NAMALWA (cell line): ENCODE measurements around the gene MTARC1.

ENCODE experiments used
- DNase-seq: peaks from one replicate; pipeline ENCODE4 v3.0.0-alpha.2; 2015; ENCODE audit warnings: low spot score

Gene MTARC1

DNA sequence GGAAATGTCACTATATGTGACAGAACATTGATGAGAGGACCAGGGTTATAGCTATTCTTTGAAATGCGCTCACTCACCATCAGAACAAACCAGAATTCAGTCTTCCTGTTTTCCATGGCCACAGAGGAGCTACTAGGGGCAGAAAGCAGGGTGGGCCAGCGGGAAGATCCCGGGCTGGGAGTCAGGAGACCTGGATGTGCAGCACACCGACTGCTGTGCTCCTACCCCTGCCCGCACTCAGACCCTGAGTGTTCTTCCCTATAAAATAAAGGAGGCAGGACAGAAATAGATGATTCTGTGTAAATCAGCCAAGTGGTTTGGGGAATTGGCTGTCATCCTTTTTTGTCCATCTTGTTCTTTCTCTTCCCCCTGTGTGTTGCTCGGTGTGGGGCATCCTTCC lies 21.0 kb downstream of the MTARC1 start:
- no peak for DNase-seq

DNA sequence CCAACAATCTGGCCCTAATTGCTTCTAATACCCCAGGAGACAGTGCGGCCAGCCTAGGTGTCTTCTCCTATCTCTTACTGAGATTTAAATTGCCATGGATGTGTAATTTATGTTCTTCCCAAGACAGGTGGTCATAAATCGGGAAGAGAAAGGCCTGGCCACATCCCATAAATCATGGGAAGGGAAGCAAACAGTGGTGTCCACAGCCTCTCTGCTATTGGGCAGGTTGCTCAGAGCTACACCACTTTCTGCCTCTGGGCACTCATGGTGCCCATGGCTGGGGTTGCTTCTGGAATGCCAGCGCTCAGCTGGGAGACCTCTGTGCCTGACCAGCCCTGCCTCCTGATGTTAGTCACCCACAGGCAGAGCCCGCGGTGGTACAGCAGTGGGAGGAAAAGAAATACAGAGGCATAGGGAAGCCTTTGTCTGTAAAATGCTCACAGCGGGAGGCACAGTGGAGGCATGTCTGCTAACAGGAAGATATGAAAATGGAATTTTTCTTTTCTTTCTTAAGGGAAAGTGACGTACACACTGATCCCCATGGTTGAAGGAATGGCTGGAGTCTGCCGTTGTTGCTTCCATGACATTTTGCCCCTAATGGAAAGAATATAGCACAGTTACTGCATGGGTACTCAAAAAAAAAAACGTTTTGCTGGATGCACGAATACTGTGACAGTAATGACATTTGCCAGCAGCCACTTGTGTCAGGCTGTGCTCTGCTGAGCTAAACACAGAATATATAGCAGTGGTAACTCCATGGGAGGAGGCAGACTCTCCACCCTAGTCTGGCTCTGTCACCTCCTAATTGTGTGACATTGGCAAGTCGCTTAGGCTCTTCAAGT lies 21.9 kb downstream of the MTARC1 start:
- no peak for DNase-seq

DNA sequence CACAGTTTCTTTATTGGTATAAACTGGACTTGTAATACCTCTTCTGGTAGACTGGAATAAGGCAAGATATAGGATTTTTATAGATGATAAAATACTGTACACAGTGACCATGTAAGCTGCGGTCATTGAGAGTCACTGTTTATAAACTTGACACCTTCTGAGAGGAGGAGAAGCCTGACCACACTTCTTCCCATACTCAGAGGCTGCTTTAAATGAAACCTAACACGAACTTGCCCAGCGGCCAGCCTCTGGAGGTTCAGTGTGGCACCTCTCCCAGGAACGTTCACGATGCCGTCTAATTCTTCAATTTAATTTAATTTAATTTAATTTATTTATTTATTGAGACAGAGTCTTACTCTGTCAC lies 22.5 kb downstream of the MTARC1 start:
- no peak for DNase-seq

DNA sequence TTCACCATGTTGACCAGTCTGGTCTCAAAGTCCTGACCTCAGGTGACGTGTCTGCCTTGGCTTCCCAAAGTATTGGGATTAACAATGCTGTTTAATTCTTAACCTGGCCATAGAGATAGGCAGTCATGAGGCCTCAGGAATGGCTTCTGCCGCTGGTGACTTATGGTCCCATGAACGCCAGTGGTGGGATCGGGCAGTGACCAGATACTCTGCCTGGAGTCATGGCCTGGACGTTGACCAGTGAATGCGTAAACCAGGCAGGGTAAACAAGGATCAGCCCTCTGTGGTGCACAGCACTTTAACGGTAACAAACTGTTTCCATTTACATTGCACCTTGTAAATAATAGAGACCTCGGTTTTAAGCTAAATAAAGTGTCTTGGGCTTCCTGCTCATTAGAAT lies 23.0 kb downstream of the MTARC1 start:
- DNase-seq: no peak

DNA sequence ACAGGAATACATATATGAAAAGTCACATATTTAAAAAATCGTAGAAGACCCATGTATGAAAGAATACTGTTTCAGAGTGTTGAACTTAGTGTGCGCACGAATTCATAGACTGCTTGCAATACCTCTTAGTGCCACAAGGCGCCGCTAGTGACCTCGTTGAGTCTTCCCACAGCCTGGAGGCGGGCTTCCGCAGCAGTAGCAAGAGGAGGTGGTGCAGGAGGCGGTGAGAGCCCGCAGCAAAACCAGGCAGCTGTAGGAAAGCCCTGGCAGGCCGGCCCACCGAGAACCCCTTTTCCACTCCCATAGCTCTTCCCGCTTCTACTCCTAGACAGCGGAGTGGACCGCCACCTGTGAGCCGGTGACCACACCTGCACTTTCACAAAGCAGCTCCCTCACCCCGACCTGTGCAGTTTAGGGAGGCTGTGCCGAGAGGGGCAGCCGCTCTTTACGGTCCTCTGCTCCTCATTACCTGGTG lies 23.5 kb downstream of the MTARC1 start:
- DNase-seq: peak; percentile 83

DNA sequence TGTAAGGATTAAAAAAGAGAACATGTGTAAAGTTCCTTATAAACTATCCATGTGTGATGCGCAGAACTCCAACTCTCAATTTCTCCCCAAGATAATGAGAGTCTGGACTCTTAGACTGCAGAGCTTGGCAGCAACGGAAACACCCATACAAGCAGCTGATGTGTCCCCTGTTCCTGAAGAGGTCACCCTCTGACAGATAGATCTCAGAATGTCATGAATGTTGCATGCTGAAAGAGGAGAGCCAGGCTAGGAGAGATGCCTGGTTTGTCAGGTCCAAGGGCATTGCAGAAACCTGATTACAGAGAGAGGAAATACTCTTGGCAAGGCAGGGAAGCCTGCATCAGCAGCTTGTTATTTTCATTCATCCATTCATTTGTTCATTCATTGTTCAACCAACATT lies 24.2 kb downstream of the MTARC1 start:
- no peak for DNase-seq

DNA sequence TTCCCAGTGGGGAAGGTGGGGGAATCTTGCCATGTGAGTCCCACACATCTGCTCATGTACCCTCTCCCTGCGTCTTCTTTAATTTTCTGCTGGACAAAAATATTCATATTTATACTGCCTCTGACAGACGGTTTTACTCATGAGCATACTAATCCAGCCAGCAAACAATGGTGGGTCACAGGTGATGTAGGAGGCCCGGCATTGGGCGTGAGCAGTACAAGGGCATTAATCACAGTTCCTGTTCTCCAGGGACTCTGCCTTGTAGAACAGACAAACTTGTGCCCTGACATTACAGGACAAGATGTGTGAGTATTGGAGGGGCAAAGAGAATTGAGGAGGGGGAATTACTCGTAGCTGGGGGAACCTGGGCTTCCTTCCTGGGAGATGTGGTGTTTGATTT lies 25.0 kb downstream of the MTARC1 start:
- no peak for DNase-seq

DNA sequence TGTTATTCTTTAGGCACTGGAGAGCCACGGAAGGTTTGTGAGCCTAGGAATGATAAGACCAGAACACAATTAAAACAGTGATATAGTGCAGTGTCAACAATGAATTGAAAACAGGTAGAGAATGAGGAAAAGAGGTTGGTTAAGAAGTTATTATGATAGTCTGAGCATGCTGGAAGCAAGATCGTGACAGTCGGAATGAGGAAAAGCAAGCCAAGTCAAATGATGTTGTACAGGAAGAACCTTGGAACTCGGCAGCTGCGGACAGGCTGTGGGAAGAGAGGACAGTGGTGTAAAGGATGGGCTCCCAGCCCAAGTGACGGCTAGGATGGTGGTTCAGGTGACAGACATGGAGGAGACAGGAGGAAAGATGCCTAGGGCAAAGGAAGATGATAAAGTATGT lies 25.6 kb downstream of the MTARC1 start:
- no peak for DNase-seq

DNA sequence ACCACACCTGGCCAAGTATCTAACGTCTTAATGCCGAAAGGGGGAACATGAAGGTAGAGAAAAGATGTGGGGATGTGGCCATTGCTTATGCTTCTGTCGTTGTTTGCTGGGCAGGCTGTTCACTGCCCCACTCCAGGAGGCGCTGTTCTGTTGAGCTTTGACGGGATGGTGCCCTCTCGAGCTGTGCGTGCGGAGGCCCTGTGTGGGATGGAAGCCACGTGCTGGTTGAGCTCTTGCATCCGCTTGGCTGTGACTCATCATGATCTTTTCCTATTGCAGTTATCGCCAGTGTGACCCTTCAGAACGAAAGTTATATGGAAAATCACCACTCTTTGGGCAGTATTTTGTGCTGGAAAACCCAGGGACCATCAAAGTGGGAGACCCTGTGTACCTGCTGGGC lies 26.3 kb downstream of the MTARC1 start:
- DNase-seq: no peak

DNA sequence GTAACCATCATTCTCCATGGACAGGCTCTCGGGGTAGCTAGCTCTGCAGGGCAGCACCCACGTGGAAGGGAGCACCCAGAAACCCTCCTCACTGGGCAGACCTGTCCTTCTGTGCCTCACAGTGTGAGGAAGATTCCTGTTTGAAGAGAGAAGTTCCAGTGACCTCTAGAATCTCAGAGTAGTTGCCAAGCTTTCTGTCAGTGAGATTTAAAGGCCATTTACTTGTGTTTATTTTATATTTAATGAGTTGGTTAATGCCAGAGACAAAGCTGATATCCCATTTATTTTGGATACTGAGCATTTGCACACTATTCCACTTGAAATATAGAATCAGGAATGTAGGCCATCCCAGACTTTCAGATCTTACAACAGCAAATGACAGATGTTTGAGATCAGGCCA lies 28.7 kb downstream of the MTARC1 start:
- no peak for DNase-seq

DNA sequence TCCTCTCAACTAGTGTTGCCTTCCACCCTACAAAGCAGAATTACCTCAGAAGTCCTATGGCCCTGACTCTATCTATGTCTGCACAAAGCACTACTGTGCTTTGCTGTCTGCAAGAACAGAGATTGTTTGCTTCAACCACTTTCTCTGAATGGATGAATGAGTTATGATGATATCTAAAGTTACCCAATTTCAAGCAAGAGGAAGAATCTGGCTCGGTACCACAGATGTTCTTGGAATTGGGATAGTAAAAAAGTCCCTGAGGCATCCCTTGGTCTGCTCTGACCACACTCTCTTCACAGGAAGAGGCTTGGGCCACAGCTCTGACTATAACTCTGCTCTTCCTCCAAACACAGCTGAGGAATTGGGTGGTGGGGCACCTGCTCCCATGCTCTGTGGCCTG lies 31.2 kb downstream of the MTARC1 start:
- no peak for DNase-seq

DNA sequence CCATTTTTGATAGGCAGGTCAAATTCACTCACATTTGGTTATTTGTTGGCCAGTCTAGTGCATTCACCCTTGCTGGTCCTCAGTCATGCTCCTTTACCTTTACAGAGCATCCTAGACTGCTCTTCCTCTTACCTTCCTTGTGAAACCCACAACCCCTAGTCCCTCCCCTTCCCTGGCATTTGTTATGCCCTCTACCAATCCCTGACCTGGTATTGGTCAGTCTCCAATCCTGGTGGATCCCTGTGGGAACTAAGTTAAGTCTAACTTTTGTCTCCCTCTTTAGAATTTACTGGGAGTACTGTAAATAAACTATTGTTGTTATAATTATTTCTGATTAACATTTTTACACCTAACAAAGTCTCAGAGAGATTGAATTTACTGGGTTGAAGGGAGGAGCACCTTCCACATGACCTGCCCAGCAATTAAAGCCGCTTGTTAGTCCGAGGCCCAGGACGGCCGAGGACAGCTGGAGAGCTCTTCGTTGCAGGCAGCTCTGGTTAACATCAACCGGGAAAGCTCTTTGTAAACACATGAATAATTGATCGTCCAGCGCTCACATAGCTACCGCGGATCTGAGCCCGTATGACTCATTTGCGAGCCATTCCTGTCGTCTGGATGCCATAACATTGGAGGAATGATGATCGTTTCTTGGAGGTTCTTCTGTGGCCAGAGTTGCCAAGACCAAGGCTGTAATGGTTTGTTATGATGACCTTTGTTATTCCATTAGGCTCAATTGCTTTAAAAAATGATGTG lies 31.9 kb downstream of the MTARC1 start:
- no peak for DNase-seq

DNA sequence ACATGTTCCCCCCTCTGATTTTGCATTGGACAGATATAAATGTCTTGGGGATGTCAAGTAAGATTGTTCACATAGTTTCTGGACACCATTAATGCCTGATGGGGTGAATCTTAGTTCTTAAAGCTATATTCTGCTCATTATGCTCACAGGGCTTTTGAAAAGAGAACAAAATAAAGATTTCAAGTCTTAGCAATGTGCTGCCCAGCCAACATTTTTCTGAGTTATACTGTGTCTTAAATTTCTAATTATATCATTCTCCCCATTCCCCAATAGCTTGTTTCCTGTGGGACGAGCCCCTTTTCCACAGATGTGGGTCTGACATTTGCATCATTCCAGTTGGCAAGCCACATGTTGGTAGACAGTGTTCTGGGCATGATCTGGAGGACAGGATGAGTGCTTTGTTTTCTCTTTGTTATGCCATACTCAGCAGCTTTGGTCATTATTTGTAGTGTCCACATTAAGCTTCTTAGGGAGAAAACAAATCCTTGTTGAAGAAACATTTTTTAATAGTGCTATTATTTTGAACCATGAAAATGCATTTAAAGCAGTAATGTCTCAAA lies 32.8 kb downstream of the MTARC1 start:
- no peak for DNase-seq

DNA sequence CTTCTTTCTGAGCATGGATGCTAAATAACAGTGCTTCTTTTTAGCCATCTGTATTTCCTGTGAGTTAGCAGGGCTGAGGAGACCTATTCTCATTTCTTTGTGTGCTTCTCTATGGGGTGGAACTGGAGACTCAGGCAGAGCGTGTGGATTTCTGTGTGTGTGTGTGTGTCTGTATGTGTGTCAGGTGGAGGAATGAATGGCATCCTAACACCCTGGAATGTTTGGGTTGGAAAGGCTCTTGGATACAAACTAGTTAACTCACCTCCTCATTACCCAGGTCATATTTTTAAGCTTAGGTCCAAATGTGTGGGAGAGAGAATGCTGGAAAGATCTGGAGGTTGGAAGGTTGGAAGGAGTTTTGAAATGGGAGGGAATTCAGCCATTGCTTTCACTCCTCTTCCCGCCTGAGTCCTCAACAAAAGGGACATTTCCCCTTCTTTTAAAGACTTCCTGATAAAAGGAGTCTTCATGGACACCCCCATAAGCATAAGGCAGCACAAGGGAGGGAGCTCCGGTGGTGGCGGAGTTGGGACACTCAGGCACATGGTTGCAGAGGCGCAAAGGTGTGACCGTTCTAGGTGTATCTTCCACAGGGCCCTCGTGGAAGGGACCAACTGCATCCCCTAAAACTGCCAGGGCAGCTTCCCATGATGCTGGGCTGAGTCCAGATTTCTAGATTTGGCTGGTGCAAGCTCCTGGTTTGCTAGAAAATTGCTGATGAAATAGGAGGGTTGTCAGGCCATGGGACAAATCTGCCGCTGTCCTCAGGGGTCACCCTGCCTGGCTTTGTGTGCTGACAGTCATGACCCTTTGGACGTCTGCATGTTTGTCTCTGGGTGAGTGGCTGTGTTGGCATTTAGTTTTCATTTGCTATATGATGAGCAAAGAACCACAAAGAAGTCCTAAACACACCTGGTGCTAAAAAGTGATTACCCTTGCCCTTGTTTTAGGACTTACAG lies 37.6 kb downstream of the MTARC1 start:
- no peak for DNase-seq

DNA sequence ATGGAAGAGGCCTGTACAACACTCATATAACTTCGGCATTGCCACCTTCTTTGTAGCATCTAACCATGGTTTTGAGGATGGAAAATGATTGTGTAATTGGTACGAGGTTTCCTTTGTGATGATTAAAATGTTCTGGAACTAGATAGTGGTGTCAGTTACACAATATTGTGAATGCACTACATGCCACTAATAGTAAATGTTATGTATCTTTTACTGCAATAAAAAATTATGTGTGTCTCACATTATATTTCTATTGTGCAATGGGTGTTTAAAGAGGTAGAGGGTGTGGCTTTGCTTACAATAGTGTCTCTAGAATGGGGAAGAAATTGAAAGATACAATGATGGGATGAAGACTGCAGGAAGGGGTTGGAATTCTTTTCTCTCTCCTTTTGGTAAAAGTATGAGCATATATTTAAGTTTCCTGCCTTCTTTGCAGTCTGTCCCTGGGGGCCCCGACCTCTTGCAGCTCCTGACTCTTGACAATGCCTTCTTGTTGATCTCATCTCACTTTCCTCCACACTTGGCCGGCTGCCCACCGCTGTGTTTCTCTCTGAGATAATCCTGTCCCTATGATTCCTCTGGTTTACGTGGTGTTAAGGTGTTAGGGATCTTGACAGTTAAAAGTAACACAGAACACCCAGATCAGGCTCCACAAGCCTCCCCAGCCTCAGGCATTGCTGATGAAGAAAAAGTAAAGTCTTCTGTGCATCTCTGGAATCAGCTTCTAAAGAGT lies 39.3 kb downstream of the MTARC1 start:
- DNase-seq: no peak

DNA sequence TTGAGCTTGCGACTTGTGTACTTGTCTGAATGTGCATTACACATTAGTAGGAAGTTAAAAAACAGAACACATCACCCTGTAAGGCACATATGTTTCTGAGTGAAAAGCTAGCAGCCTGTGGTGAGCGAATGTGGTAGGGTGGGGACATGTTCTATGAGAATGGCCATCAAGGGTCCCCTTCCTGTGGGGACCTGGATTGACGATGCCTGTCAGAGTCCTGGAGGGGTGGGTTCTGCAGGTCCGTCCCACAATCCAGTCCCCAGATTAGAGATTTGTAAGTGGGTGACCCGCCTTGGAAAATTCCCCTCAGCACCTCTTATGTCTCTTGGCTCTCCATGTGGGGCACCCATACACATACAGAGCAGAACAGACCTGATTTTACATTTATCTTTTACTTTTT lies 40.0 kb downstream of the MTARC1 start:
- no peak for DNase-seq

DNA sequence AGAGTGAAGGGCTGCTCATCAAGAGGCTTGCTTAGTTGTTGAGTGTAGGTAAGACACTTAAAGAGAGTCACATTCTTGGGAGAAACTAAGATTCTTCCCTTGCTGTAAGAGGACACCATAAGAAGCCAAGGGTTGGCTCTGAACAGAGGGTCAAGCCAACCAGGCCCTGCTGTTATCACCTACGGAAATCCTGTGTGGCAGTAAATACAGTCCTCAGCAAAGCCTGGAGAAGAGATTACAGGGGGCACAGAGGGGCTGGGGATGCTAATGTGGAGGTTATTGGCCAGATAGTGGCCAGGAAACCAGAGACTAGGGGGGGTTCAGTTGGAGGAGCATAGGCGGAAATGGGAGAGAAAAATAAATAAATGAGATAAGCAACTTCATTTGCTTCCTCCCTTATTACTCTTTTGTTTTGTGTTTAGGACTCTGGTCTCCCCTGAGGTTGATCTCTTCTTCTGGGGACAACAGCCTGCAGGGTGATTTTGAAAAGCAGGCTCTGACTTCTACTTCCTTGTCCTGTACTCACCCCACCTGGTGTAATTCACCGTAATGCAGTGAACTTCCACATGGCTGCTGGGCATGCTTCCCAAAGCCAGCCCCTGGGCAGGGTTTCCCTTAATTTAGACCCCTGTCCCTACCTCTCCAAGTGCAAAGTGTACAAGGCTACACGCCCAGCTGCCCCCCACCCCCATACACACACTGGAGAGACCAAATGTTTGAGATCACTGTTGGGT lies 40.9 kb downstream of the MTARC1 start:
- DNase-seq: no peak

DNA sequence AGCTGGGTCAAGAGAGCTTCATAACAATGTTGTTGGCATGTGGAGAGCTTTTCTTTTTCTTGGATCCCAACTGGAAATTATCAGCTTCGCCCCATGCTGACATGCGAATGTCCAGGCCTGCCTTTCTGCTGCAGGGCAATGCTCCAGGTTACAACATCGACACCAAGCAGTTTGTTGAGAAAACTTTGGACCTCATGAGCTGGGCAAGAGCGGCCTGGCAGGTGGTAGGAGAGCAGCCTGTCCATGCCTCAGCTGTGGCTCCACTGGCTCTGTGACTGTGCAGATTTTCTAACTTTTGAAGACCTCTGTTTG lies 41.4 kb downstream of the MTARC1 start:
- no peak for DNase-seq

DNA sequence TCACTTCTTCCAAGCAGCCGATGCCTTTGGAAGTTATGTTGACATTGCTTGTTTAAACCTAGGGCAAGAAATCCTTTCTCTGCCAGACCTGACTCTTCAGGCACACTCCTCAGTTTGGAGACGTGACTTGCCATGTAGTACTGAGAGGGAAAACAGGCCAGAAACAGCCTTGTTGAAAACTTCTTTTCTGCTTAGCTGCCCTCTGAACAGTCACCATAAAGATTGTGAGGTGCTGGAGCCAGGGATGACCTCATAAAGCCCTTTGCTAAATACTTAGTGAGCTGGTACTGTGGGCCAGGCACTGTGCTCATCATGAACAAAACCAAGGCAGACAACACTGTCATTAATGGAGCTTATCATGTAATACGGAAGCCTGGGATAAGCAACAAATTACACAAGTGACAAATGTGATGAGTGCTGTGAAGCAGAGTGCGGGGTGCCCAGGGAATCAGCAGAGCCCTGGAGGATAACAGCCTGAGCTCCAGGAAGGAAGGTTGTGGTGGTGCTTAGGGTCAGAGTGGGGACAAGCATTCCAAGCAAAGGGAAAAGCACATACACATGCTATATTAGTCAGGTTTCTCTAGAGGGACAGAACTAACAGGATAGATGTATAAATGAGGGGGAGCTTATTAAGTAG lies 42.4 kb downstream of the MTARC1 start:
- no peak for DNase-seq

DNA sequence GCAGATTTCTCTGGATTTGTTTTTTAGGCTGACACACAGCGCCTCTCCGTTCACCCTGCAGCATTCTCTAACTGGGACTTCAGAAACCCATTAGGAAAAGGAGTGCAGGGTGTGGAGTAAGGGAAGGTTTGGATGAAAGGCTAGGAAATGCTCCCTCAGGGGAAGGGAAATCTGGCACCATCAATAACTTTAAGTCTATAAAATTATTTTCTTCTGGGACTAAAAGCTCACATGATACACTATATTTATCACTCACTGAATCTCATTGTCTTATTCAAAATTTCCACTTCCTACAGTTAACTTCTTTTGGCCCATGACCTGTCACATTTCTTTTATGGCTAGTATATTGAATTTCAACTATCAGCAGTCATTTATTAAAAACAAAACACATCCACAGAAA lies 46.7 kb downstream of the MTARC1 start:
- DNase-seq: no peak
